HG02885 (cell line): ENCODE measurements around the gene SLCO2B1.

Source experiments
- ATAC-seq: cut with Tn5 transposase; IDR thresholded peaks from one replicate; pipeline ENCODE4 v1.9.1; 2021; ENCODE audit warnings: mild to moderate bottlenecking; ENCODE audit not compliant: unreplicated experiment, poor library complexity

The SLCO2B1 gene

DNA sequence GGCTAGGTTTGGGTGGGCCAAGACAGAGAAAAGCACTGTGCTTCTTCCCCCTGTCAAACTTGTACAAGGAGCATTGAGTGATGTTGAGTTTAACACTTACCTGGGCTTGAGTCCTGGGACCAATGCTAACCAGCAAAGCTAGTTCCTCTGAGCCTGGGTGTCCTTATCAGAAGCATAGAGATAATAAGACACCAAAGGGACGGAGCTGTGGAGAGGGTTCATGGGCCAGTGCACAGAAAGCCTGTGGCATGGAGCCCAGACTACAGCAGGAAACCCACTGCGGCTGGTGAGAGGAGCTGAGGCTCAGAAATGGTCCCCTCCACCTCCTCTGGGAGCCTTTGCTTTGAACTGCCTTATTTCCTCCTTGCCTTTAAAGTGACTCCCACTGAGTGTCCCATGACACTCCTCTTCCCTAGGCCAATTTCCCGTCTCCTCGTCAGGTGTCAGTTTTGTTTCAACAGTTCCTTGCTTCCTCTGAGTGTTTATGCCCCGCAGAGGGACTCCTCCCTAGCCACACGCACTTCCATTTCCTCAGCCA is 9.4 kb downstream of the SLCO2B1 start:
- no peak for ATAC-seq

DNA sequence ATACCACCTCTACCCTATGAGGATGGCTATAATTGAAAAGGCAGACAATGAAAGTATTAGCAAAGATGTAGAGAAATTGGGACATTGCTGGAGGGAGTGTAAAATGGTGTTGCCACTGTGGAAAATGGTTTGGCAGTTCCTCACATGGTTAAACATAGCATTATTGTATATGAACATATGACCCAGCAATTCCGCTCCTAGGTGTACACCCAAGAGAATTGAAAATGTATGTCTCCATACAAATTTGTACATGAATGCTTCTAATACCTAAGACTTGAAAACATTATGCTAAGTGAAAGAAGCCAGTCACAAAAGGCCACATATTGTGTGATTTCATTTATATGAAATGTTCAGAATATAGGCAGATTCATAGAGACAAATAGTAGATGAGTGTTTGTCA is 10.0 kb downstream of the SLCO2B1 start:
- no peak for ATAC-seq

GRCh38 chr11:75161506-75162095 is 10.7 kb downstream of the SLCO2B1 start:
- no peak for ATAC-seq

- ATAC-seq: no peak
Measured at GRCh38 chr11:75162954-75163353, 12.0 kb downstream of the SLCO2B1 start.

DNA sequence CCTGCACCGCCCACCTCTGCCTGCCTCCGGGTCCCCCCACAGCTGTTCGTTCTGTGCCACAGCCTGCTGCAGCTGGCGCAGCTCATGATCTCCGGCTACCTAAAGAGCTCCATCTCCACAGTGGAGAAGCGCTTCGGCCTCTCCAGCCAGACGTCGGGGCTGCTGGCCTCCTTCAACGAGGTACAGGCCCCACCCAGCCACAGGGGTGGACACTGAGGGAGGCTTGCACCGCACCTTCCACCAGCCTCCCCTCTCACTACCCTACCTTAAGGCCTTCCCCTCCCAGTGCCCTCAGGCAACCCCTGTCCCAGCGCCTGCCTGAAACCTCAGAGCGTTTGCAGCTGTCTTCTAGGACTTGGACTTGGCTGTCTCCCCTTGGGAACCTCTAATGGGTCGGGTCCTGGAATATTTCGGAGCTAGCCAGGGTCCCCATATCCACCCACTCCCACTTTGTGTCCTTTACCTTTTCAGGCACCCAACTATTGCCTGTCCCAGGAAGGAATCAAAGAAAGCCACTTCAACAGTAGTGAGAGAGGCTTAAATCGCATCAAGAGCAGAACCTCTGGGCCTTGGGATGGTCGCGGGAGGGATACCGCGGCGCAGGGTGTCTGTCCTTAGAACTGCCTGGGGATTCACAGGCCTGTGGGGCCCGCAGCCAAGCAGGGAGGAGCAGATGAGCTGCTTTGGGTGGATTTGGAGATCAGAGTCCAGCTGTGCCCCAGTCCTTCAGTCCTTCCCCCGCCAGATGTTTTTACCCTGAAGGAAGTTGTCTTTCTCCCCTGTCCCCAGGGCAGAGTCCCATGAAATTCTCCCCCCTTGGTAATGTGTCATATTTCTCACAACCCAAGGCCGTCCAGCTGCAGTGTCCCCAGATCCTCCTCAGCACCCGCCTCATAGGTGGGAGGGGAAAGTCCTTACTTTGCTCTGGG is 13.3 kb downstream of the SLCO2B1 start:
- ATAC-seq: no peak

GRCh38 chr11:75165721-75166120 is 14.8 kb downstream of the SLCO2B1 start:
- ATAC-seq: no peak

DNA sequence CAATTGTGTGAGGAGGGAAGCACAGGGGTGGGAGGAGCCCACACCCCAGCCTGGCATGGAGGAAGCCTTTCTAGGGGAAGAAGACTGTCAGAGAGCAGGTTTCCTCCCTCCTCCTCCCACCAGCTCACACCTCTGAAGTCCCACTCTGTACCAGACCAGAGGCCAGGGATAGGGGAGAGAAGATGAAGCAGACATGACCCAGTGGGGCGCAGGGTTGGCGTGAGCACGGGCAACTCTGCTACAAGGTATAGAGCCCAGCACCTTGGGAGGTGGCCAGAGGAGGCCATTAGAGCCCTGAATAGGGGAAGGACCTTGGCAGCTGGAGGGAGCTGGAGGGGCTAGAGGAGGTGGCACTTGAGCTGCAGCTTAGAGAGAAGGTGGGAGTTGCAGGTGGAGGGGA is 15.9 kb downstream of the SLCO2B1 start:
- no peak for ATAC-seq

- no peak for ATAC-seq
Measured at GRCh38 chr11:75167617-75168016, 16.7 kb downstream of the SLCO2B1 start.

DNA sequence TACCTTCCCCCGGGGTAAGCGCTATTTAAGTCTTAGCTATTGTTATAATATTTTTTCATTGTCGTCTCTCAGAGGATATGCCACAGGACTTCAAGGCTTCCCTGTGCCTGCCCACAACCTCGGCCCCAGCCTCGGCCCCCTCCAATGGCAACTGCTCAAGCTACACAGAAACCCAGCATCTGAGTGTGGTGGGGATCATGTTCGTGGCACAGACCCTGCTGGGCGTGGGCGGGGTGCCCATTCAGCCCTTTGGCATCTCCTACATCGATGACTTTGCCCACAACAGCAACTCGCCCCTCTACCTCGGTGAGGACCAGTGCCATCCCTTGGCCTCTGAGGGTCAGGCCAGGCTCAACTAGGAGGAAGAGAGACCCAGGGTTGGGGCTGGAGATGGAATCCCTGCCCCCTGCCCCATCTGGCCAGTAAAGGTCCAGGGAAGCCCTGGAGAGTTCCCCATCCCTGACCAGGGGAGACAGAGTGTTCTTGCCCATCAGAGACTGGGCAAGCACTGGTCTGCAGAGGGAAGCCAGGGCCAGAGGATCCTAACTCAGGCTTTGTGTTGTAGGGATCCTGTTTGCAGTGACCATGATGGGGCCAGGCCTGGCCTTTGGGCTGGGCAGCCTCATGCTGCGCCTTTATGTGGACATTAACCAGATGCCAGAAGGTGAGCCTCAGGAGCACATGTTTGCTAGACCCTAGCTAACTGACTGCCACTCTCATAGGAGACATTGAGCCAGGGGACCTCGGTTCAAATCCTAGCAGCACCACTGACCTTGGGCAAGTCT is 18.4 kb downstream of the SLCO2B1 start:
- no peak for ATAC-seq

- no peak for ATAC-seq
Measured at GRCh38 chr11:75170516-75171201, 19.8 kb downstream of the SLCO2B1 start.

DNA sequence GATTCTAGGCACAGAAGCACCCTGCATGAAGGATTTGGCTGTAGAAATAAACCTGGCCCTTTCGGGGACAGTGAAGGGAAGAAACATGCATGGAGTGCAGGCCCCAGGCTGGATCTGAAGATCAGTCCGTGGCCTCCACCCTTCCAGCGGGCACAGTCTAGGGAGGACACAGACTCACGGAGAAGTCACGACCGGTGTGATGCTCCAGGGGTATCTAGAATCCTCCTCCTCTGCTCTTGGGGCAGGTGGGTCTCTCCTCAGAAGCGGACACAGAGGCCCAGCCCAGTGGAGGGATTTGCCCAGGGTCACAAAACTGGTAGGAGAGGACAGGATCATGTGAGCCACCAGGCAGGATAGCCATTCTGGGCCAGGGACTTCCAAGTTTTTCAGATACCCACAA is 22.4 kb downstream of the SLCO2B1 start:
- no peak for ATAC-seq

- ATAC-seq: no peak
Measured at GRCh38 chr11:75174781-75175370, 24.0 kb downstream of the SLCO2B1 start.

- ATAC-seq: no peak
Measured at GRCh38 chr11:75182664-75183063, 31.8 kb downstream of the SLCO2B1 start.

DNA sequence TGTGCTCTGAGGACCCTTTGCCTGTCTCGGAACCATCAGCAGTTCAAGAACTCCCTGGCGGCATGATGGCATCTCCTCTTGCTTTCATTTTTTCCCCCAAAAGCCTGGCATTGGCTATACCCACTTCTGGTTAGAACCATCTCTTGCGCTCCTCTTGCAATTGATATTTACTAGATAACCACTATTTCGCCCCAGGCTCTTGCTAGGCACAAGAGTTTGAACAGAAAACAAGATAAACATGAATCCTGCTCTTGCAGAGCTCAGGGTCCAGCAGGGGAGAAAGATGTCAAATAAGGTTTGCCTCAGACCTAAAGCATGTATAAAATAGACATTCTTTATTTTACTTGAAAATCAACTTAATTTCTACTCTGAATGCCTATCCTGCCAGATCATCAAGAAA is 33.1 kb downstream of the SLCO2B1 start:
- no peak for ATAC-seq

- ATAC-seq: no peak
Measured at GRCh38 chr11:75184757-75185425, 34.0 kb downstream of the SLCO2B1 start.

DNA sequence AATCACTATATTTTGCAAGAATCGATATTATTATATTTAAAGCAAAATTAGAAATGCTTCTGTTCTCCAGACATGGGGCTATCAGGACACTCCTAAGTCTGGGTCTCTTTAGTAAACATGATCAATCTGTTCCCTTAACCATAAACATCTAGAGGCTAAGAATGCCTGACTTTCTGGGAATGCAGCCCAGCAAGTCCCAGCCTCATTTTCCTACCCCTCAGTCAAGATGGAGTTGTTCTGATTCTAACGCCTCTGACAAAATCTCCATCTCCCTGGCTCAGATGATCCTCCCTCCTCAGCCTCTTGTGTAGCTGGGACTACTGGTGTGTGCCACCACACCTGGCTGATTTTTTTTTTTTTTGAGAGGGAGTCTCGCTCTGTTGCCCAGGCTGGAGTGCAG is 35.0 kb downstream of the SLCO2B1 start:
- ATAC-seq: no peak

- no peak for ATAC-seq
Measured at GRCh38 chr11:75186999-75187398, 36.1 kb downstream of the SLCO2B1 start.

- no peak for ATAC-seq
Measured at GRCh38 chr11:75188671-75189070, 37.8 kb downstream of the SLCO2B1 start.

GRCh38 chr11:75189108-75189507 is 38.2 kb downstream of the SLCO2B1 start:
- ATAC-seq: no peak
